Measurements from ENCODE around the gene WFDC1.
"Not testable (repeated sequence)": the region's sequence is repeated elsewhere in the genome, so short reads cannot be mapped to it uniquely, and the experiment has no call there.

The WFDC1 gene

DNA sequence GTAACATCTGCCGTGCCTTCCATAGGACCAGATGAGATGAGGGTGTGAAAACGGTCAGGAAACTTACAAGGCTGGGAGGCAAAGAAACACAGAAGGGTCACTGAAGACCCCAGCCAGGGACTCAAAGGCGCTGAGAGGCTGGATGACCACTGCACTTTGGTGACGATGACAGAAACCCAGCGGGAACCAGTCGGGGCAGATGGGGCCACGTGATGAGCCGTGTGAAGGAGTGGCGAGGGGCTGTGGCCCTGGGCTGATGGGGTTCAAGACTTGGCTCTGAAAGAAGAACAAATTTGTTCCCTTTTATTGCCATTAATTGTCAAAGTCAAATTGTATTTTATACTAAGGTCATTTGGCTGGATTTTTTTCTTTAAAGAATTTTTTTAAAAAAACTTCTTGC lies 45.1 kb downstream of the WFDC1 start:
- no peak overlapping the region for H3K4me3 ChIP-seq (ENCODE audit: low read depth, low read length)
- DNase-seq (ENCODE audit: low read depth): no peak
- no peak for TF ChIP-seq CTCF (conservative IDR thresholded peaks at IDR 0.05; ENCODE audit: low read depth, low read length)

DNA sequence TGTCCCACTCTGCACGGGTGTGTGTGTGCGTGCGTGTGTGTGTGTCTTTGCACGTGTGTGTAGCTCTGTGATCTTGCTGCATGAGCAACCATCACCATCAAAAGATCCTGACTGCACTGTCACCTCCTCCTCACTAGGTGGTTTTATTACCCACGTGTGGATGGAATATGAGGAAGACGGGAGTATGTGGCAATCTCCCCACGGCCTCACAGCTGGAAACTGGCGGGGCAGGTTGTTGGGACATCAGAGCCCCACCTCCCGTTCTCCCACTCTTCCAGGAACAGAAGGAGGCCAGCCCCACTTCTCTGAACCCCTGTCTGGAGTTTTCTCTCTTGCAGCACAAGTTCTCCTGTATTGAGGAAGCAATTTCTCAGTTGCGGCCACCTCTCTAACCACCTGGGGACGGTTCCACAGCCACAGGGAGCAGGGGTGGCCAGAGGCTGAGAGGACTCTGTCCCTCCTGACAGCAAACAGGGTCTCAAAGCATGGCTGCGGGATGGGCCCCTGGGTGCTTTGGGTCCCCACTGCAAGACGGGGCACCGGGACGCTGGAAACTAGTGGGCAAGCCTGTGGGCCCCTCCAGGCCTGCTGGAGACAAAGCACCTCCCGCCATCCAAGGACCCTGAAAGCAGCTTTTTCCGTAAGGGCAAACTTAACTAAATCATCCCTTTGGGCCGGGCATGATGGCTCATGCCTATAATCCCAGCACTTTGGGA lies 45.8 kb downstream of the WFDC1 start:
- H3K4me3 ChIP-seq (ENCODE audit: low read depth, low read length): no peak overlapping the region
- peak; percentile 7 for DNase-seq (ENCODE audit: low read depth)
- no peak for TF ChIP-seq CTCF (conservative IDR thresholded peaks at IDR 0.05; ENCODE audit: low read depth, low read length)

- H3K4me3 ChIP-seq (ENCODE audit: low read depth, low read length): no peak overlapping the region
- DNase-seq (ENCODE audit: low read depth): no peak
- no peak for TF ChIP-seq CTCF (conservative IDR thresholded peaks at IDR 0.05; ENCODE audit: low read depth, low read length)
These were observed 47.0 kb downstream of the WFDC1 start for GRCh38 chr16:84341528-84342295.

GRCh38 chr16:84343800-84344199 lies 49.1 kb downstream of the WFDC1 start:
- H3K4me3 ChIP-seq (ENCODE audit: low read depth, low read length); DNase-seq (ENCODE audit: low read depth): not testable (repeated sequence)

DNA sequence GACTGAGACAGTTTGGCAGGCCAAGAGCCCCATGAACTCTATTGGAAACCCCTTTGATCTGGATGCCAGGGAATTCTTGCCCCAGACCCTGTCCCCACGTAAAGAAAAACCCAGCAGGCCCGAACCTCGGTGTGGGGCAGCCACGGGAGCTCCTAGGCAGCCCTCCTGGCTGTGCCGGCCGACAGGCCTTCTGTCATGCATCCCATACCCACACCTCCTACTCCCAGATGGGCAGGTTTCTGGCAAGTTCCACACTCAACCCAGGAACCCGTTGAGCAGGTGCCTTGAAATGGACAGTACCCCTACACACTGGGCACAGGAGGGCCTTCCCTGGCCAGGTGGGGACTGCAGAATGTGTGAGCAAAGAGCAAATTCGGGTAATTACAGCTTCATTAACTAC lies 50.1 kb downstream of the WFDC1 start:
- no peak overlapping the region for H3K4me3 ChIP-seq (ENCODE audit: low read depth, low read length)
- TF ChIP-seq CTCF (conservative IDR thresholded peaks at IDR 0.05; ENCODE audit: low read depth, low read length): no peak
- DNase-seq (ENCODE audit: low read depth): no peak

GRCh38 chr16:84347161-84347560 lies 52.5 kb downstream of the WFDC1 start:
- no peak for TF ChIP-seq CTCF (conservative IDR thresholded peaks at IDR 0.05; ENCODE audit: low read depth, low read length)
- DNase-seq (ENCODE audit: low read depth): no peak
- H3K4me3 ChIP-seq (ENCODE audit: low read depth, low read length): no peak overlapping the region

GRCh38 chr16:84348386-84348888 lies 53.8 kb downstream of the WFDC1 start:
- TF ChIP-seq CTCF (conservative IDR thresholded peaks at IDR 0.05; ENCODE audit: low read depth, low read length): no peak
- DNase-seq (ENCODE audit: low read depth): peak; percentile 4

More at GRCh38 chr16:84348386-84348888, 53.8 kb downstream of the WFDC1 start:
- no peak overlapping the region for H3K4me3 ChIP-seq (ENCODE audit: low read depth, low read length)
